Ramos (cell line): ENCODE results near the gene ZMIZ1.

Experiments used
- in situ Hi-C: fragments of 300-500 bp; cut with MboI; formaldehyde crosslinking; loops from one replicate; pipeline ENCODE4 v1.14.3; 2022; ENCODE audit warnings: low sequenced_read_pairs; ENCODE audit not compliant: unreplicated experiment

ZMIZ1 gene

DNA sequence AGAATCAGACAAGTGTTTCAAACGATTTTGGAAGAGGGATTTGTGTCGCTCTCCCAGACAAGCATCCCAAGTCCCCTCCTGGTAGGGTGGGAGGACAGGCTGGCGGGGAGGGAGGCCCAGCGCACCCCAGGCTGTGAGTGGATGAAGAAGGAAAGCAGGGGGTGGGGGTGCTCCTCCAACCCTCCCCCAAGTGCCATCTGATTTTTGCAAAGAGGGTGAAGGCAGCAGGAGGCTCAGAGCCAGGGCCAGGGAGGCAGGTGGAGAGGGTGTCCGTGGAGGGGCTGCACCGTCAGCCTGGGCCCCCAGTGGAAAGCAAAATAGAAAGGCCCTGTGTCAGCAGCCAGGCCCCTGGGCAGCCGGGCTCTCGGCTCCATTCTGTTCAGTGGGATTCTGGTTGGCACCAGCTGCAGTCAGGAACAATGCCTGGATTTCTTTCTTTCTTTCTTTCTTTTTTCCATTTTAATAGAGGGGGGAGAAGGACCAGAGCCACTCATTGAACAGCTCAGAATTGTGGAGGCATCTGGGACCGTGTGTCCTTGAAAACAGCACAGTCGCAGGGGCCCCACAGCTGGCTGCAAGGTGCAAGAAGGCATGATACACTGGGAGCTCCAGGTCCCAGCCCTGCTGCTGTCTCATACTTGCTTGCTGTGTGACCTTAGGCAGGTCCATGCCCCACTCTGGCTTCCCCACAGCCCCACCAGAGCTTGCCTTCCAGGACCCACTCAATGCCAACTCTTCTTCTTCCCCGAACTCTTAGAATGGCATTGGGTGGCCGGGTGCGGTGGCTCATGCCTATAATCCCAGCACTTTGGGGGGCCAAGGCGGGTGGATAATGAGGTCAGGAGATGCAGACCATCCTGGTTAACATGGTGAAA is 7.1 kb upstream of the ZMIZ1 start:
- in situ Hi-C loops = no loop called here

DNA sequence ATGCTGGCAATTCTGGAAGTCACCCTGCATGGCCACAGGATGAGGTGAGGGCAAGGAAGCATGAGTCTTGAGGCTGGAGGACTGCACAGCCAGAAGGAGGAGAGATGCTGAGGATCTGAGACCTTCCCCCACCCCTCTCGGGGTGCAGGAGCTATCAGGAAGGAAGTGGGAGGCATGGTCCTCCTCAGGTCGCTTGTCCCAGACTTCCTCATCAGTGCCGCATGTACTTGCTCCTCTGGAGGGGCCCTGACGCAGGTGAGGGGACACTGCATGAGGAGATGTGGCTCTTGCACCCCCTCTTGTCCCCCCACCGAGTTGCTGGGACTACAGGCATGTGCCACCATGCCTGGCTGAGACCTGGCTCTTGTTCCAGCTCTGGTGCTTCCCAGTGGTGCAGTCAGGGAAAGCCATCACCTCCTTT is 5.7 kb upstream of the ZMIZ1 start:
- in situ Hi-C loops = no loop called here

DNA sequence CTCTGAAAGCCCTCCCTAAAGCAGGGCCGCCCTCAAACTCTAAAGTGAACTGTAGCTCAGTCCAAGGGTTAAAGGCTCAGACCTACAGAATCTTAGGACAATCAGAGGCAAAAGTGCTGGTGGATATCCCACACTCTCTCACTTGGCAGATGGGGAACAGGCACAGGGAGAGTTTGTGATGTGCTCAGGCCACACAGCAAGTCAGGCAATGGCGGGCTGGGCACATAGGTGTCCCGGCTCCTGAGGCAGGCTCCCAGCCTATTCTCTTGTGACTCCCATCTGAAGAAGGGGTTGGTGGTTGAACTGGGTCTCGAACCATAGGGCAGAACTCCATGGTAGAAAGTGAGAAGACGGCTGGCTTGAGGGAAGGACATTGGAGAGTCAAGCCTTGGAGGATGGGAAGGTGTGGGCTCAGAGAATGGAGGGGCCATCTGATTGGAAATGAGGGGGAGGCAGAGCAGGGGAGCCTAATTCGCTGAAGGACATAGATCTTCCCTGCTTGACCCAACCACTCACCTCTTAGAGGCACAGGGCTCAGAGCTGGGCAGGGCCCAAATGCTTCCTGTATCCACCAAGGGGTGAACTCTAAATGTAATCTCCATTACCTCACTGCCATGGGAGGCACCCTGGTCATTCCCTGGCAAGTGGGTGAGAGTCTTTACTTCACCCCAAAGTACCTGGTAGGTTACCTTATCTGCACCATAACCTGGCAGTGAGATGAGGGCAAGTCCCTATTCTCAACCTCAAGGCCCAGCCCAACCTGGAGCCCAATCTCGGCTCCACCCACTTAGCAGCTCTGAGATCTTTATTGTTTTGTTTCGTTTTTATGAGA is 4.9 kb upstream of the ZMIZ1 start:
- in situ Hi-C loops = no loop called here

DNA sequence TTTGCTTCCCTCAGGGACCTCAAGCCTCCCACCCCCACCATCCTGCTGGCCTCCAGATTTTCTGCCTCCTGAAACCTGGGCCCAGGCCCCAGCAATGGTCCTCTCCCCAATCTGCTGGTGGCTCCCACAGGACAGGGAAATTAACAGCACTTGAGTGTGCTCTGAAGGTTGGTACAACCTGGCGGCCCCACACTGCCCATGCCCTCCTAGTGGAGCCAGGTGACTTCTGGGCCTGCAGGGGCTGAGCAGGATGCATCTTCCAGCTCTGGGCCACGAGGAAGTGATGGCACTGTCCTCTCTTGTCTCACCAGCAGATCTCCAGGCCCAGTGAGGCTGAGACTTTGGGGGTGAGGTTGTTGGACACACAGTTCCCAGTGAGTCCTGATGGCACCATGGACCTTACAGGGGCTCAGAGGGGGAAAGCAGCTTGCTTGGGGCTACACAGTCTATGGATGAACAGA is 3.6 kb upstream of the ZMIZ1 start:
- in situ Hi-C loops = no loop called here

DNA sequence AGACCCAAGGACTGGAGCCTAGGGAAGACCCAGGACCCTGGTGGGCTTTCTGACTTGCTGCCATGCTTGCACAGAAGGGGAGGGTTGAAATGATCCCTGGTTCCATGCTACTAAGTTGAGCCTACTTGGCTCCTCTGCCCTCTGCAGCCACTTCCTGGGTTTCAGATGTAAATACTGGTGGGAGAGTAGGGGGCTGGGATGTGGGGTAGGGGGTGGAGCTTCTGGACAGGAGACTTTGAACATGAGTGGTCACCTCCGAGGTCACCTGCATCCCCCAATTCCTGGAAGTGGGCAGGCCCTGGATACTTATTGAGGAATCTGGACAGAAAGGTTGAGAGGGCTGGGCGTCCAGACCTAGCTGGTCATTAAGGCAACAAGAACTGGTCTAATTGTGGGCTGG is 2.9 kb upstream of the ZMIZ1 start:
- in situ Hi-C loops = no loop called here

DNA sequence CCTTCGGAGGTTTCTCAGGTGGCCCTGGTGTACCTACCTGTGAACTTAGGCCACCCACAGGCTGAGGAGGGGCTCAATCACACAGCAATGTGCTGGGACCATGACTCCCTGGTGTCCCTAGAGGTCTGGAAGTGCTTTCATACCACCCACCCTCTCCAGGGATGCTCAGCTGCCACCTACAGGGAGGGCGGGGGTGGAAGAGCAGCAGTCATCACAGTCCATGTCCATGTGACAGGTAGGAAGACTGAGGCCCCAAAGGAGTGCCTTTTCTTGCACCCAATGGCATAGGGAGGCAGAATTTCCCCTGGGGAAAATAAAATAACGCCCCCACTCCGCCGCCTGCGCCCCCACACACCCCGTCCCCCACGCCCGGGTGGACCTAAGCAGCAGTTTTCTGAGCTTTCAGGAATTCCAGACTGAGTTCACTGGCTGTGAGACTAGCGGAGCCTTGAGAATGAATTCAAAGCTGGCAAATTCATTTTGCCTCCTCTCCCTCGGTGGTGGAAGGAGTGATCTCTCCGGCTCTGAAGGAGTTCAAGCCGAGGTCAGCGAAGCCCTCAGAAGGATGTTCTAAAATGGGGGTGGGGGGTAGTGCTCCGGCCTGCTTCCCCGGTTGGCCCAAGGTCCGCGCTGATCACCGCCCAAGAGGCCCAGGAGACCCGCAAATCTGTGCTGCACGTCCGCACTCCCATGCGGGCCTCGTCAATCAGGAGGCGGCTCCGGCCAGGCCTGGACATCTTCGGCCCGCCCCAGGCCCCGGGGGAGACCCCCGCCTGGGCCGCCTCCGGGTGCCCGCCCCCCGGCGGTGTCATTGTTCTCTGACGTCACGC is 2.1 kb upstream of the ZMIZ1 start:
- in situ Hi-C loops = no loop called here

DNA sequence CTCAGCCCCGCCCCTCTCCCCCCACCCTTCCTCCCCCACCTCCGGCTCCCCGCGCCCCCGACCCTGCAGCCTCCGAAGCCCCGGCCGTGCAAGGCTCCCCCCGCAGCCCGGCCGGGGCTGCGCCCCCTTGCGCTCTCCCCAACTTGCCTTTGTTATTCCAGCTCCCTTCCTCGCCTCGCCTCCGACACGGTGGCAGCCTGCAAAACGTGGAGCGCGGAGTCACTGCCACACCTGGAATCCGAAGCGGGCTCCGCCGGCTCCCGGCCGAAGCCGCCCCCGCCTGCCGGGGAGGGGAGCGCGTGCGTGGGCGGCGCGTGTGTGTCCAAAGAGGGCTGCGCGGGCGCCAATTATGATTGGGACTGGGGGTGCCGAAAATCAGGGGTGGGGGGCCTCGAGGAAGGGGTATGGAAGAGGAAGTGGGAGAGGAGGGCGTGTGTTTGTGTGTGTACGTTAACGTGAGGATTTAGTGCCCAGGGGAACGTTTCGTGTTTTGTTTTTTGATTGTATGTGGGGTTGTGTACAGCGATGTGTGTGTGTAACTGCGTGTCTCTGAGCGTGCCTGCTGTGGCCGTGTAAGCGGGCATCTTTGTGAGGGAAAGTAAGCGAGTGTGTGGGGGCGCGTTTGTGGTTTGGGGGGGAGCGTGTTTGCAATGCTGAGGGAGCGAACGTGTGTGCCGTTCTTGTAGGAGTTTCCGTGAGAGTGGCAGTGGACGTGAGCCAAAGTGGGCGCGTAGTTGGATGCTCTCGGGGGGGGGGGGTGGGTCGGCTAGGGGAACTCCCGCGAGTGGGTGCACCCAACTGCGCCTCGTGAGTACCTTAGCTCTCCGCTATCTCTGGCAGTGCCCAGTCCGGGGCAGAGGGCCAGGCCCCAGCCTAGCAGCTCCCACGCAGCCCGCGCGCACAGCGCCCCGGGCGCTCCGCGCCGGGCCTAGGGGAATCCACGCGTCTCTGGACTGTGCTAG is 1.2 kb upstream of the ZMIZ1 start:
- in situ Hi-C loops = no loop called here

DNA sequence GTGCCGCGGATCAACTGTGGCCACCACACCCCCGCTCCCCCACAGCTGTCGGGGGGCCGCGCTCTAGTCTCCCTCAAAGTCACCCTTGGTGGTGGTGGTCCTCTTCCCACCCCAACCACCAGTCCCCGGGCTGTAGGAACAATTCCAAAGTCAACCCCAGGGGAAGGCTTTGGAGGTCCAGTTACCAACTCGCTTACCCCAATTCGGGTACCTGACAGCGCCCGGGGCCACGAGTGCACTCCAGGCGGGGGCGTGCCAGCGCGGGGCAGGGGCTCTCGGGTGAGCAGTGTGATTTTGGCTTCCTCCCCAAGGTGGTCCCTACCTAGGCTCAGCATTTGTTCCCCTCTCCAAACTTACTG is 584 bp upstream of the ZMIZ1 start:
- in situ Hi-C loops = no loop called here

DNA sequence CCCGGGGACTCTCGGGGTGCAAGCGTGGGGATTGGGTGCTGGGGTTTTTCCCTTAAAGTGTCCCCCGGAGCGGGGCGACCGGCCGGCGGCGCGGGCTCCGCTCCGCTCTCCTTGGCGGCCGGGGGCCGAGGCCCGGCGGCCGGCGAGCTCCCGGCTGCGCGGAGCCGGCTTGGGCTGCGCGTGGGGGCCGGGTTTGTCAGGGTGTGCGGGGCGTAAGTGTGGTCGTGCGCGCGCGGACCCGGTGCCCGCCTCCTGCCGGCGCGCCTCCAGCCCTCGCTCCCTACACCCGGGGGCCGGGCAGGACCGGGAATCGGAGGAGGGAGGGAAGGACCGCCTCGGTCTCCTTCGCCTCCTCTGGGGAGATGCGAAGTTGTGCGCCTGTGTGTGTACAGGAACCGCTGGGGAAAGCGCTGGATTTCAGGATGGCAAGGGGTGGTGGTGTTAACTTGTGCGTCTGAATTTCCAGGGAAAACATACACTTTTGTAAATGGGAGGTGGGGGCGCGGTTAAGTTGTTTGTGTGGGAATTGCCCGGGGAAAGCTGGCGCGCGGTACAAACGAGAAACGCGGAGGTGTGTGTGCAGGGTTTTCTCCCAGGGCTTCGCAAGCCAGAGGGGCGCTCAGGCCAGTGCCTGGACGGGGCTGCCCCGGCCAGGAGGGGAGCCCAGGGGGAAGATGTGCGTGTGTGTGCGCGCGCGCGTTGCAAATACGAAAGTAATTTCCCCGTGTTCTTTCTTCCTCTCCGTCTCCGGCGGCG is 737 bp downstream of the ZMIZ1 start:
- in situ Hi-C loops = no loop called here

DNA sequence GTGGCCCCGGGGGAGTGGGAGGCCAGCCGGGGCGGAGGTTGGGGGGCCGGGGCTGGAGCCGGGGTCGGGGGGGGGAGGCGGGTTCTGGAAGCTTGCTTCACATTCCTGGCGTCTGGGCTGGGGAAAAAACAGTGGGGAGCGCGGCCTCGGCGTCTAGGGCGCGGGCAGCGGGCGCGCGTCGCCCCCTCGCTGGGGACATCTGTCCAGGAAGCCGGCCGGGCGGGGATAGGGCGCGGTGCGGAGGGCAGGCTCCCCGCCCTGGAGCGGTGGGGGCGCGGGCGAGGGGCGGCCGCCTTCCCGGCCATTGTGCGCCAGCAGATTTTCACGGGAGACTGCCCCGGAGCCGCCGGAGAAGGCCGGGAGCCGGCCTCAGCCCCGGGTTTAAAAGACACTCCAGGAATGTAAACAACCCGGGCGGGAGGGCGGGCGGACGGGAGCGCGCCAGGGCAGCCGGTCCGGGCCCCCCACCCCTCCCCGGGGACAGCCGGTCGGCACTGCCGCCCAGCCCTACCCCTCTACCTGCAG is 1.4 kb downstream of the ZMIZ1 start:
- in situ Hi-C loops = no loop called here

DNA sequence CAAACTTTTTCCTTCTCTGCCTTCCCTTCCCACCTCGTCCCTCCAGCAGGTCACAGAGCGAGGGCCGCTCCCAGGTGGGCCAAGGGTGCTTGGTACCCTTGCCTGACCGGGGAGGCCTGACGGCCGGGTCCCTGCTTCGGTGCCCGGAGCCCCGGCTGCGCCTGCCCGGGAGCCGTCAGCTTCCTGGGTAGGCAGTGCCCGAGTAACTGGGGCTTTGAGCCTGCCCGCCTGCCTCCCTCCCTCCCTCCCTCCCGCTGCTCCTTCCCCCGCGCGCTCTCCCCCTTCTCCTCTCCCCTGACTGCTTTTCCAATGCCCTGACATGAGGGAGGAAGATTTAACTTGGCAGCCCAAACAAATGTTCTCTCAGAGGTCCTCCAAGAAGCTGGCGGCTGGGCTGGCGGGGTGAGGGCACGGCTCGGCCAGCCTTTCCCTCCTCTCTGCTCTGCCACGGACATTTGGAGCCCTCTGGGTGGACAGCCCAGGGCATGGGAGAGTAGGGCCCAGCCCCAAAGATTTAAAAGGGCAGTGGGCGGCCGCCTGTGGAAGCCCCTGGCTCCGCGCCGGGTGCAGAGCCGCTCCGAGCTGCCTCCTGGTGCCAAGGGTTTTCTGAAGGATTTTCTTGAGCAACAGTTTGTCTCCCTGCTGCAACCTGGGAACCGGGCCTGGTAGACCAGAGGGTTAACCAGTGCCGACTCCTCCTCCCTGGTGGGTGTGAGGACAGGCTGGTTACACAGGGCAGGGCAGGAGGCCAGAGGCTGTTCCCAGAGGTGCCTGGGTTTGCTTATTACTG is 2.0 kb downstream of the ZMIZ1 start:
- in situ Hi-C loops = no loop called here

DNA sequence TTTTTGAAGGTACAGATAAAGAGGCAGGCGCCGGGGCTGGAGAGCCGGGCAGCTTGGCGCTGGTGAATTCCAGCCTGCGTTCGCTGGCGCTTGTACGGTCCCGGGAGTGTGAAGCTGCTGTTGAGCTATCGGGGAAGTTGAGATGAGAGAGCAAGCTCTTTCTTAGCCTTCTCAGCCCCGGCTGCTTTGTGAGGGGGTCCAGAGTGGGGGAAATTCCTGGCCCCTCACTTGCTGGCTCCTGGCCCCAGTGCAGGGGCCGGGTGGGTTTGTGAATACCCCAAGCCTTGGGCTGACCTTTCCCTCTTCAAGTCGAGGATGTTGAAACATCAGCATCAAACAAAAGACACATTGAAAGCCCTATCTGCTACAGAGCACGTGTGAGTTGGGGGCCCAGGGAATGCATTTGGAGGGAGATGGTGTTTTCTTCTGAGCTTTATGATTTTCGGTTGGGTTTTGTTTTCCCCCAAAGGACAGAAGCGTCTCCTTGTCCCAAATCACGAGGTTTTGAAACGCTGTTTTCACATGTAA is 2.7 kb downstream of the ZMIZ1 start:
- in situ Hi-C loops = no loop called here

DNA sequence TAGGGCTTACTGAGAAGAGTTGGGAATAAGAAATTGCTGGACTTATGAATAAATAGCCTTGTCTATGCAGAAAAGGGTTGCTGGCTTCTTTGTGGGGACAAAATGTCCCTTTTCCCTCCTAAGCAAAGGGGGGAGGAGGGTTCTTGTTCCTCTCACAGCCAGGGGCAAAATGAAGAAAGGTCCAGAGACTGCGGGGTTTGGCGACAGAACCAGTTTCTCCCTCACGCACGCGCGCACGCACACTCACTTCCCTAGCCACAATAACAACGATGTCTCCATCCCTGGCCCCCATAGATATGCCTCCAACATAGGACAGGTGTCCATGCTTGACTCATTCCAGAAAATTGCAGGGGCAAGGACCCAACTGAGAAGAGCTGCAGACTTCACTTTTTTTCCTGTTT is 3.3 kb downstream of the ZMIZ1 start:
- in situ Hi-C loops = no loop called here

DNA sequence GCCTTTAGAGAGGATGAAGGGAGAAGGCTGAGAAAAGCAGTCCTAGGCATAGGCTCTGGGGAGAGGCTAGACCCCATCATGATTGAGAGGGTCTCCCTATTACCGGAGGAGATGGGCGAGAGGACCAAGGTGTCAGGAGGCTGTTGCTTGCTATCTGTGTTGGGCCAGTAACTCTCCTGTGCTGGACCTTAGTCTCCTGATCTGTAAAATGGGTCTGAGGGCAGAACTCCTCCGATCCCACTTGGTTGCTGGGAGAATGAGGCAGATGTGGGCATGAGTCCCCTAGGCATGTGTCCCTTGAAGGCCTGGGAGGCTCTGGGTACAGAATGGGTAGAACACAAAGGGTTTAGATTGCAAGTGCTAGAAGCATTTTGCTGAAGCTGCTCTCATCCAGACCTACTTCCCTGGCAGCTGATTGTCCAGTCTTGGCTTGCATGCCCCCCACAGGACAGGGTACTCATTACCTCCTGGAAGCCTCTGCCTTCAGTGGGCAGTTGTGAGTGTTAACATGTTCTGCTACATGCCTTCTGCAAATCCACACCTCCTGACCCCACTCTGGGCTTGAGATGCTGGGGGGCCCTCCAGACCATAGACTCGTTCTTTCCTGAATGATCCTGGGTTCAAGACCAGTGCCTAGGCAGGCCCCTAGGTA is 4.4 kb downstream of the ZMIZ1 start:
- in situ Hi-C loops = no loop called here

DNA sequence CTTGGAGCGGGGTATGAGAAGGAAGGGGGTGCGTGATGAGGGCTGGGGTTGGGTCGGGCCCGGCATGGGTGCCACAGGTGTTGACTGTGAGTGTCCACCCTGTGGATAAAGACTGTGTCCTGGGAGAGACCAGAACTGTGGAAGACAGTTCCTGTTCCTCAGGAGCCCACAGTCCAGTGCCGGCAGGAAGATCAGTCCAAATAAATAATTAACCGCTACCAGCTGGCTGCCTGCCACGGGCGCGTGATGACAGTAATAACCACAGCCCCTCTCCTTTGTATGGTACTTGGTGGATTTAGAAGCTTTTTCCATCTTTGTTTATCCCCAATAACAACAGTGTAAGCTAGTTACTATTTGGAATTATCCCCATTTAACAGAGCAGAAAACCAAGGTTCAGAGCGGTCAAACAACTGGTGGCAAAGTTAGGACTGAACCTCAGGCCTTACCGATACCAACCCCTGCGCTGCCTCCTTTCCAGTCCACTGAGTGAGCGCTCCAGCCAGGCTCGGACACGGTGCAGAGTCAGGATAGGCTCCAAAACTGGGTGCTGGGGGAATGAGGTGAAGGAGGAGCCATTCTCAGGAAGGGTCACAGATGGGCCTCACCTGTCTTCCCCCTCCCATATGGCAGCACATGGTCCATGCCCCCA is 5.1 kb downstream of the ZMIZ1 start:
- in situ Hi-C loops = no loop called here

DNA sequence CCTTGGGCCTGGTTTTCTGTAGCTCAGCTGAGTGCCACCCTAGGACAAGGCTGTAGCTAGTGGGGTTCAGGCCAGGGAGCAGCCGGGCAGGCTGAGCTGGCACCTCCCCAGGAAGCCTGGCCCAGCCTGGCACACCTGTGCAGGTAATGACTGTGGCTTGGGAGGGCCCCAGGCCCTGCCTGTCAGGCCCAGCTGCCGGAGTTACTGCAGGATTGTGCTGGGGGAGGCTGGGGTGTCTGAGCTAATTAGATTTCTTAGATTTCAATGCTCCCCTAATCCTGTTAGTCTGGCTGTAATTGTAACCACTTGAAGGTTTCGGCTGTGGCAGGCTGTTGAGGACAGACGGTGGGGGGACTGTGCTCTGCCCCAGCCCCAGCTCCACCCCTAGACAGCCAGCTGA is 6.0 kb downstream of the ZMIZ1 start:
- in situ Hi-C loops = loop anchor here (25.0 kb wide), 2 partner anchors 1037 to 1388 kb away; partner anchors contain the start of genes POLR3A, RPS24 and TSPAN14
